PC-9 (cell line): Measurements from ENCODE around the gene CCNT2. TPM values are rescaled to one million over a fixed set of nuclear protein-coding genes. Genes with fewer than 3 reads are reported as not detected.

ENCODE experiments used
- BruUV-seq: library from RNA; stranded (reverse); fragments of 400-500 nt; replicated peaks from 2 replicates; lab custom pipeline; 2021; lab: Mats Ljungman, UMichigan
- CTCF ChIA-PET: fragments of 300-600 bp; sonication (Branson Sonifier 250); formaldehyde crosslinking; loops from one replicate; lab custom pipeline; 2022; ENCODE audit warnings: antibody characterized with exemption; lab: Charles Lee
- POLR2A ChIA-PET: fragments of 300-600 bp; sonication (Branson Sonifier 250); formaldehyde crosslinking; loops from one replicate; lab custom pipeline; 2022; ENCODE audit warnings: antibody characterized with exemption; ENCODE audit not compliant: unreplicated experiment; lab: Charles Lee
- DNase-seq, 2 experiments: peaks; one replicate each; pipeline versions ENCODE4 v3.0.0 to v3.0.0-alpha.2; 2015 to 2022; ENCODE audit warnings: mixed read lengths in 1 of 2
- H2AFZ ChIP-seq: fragments of 200-600 bp; sonication (generic); 2 replicates; pipeline ENCODE4 v1.8.1; 2017; ENCODE audit warnings: antibody characterized with exemption
- H3F3A ChIP-seq: fragments of 200-600 bp; sonication (generic); 2 replicates; pipeline ENCODE4 v1.8.1; 2017; ENCODE audit warnings: antibody characterized with exemption, mild to moderate bottlenecking, low read depth; ENCODE audit not compliant: insufficient read depth
- H3K27ac ChIP-seq: fragments of 200-600 bp; sonication (generic); 2 replicates; pipeline ENCODE4 v1.6.1; 2016; ENCODE audit warnings: mixed run types
- H3K27me3 ChIP-seq: fragments of 200-600 bp; sonication (generic); 2 replicates; pipeline ENCODE4 v1.6.1; 2016; ENCODE audit warnings: low read depth, mixed run types; ENCODE audit not compliant: insufficient read depth
- H3K36me3 ChIP-seq: fragments of 200-600 bp; sonication (generic); 2 replicates; pipeline ENCODE4 v1.6.1; 2016; ENCODE audit warnings: low read depth, mixed run types
- H3K4me1 ChIP-seq: fragments of 200-600 bp; sonication (generic); replicated peaks from 2 replicates; pipeline ENCODE4 v1.6.1; 2016; ENCODE audit warnings: mixed run types; ENCODE audit not compliant: insufficient read depth
- H3K4me2 ChIP-seq: fragments of 200-600 bp; sonication (generic); 2 replicates; pipeline ENCODE4 v1.6.1; 2017; ENCODE audit warnings: mixed run types
- H3K4me3 ChIP-seq: fragments of 200-600 bp; sonication (generic); 2 replicates; pipeline ENCODE4 v1.6.1; 2016; ENCODE audit warnings: mixed run types
- H3K79me2 ChIP-seq: fragments of 200-600 bp; sonication (generic); 2 replicates; pipeline ENCODE4 v1.6.1; 2017; ENCODE audit warnings: low read depth, mixed run types
- H3K9me2 ChIP-seq: fragments of 200-600 bp; sonication (generic); 2 replicates; pipeline ENCODE4 v1.8.1; 2017; ENCODE audit warnings: mild to moderate bottlenecking; ENCODE audit not compliant: insufficient read depth
- H3K9me3 ChIP-seq: fragments of 200-600 bp; sonication (generic); 2 replicates; pipeline ENCODE4 v1.8.1; 2016; ENCODE audit warnings: low read depth; ENCODE audit not compliant: insufficient read depth
- H4K20me1 ChIP-seq: fragments of 200-600 bp; sonication (generic); 2 replicates; pipeline ENCODE4 v1.8.1; 2017; ENCODE audit not compliant: insufficient read depth
- CTCF ChIP-seq: fragments of 200-600 bp; sonication (generic); conservative IDR thresholded peaks from 2 replicates; pipeline ENCODE4 v1.6.1; 2017; ENCODE audit warnings: mixed run types, antibody characterized with exemption, mild to moderate bottlenecking, moderate library complexity
- EZH2 ChIP-seq: fragments of 200-600 bp; sonication (generic); IDR thresholded peaks from 2 replicates; pipeline ENCODE4 v1.8.0; 2017; ENCODE audit warnings: antibody characterized with exemption, low read depth
- intact Hi-C: fragments of 100-400 bp; cut with micrococcal nuclease; formaldehyde crosslinking; loops from one replicate; pipeline ENCODE4 v1.10.0; 2022; ENCODE audit not compliant: unreplicated experiment
- total RNA-seq: library from RNA; stranded (reverse); gene quantifications from 2 replicates; pipeline ENCODE4 v1.2.3, GENCODE V29; 2021

The CCNT2 gene
- total RNA-seq, 1 experiment from 2014 or later: 26.2 TPM

GRCh38 chr2:134979221-134979620, 60.6 kb downstream of the CCNT2 start:
- no TSS peak for BruUV-seq
- Histone ChIP-seq H2AFZ (no peak overlapping the region), H3K9me2 (no peaks in the 10 kb centered on the region), H3F3A (no peaks in the 10 kb centered on the region), H3K4me2 (no peak overlapping the region), H3K27me3 (no peaks in the 10 kb centered on the region), H3K9me3 (no peaks in the 10 kb centered on the region), H4K20me1 (no peaks in the 10 kb centered on the region), H3K36me3 (no peaks in the 10 kb centered on the region), H3K27ac (no peak overlapping the region), H3K4me3 (no peak overlapping the region), H3K79me2 (no peaks in the 10 kb centered on the region), H3K4me1 (no peaks in the 10 kb centered on the region)
- no peak for DNase-seq
- ChIA-PET CTCF (no interaction called here), POLR2A (no interaction called here)
- no peak for TF ChIP-seq EZH2
- TF ChIP-seq CTCF: no peak
- intact Hi-C loops: no loop called here

GRCh38 chr2:134980639-134981038, 62.0 kb downstream of the CCNT2 start:
- intact Hi-C loops: no loop called here
- no peak overlapping the region for H3K27ac ChIP-seq
- H3K9me2 ChIP-seq: no peaks in the 10 kb centered on the region
- no peaks in the 10 kb centered on the region for H4K20me1 ChIP-seq
- no peak for DNase-seq
- CTCF ChIA-PET: no interaction called here
- no peaks in the 10 kb centered on the region for H3K4me1 ChIP-seq
- TF ChIP-seq CTCF: no peak
- no peak for TF ChIP-seq EZH2
- BruUV-seq: no TSS peak
- no peaks in the 10 kb centered on the region for H3F3A ChIP-seq
- H3K4me3 ChIP-seq: no peak overlapping the region
- no peaks in the 10 kb centered on the region for H3K36me3 ChIP-seq
- H3K9me3 ChIP-seq: no peaks in the 10 kb centered on the region
- no peak overlapping the region for H2AFZ ChIP-seq
- H3K79me2 ChIP-seq: no peaks in the 10 kb centered on the region
- no peak overlapping the region for H3K4me2 ChIP-seq
- peaks cover under 1% of the 10 kb centered on the region; the same call in 1 of the 2 replicates for H3K27me3 ChIP-seq
- POLR2A ChIA-PET: no interaction called here

DNA sequence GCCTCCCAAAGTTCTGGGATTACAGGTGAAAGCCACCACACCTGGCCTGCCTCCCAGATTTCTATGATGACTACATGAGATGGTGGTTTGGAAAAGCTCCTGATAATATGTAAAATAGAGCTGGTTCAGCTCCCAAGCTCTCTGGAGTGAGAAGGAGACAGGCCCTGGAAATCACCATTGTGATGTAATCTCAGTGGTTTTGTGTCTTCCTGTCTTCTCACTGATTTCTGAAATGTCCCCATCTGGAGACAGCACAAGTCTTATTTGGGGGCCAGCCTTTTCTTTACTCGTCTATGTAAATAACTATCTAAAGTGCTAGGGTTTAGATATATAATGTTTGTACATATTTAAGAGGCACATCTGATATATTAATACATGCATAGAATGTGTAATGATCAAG, 64.0 kb downstream of the CCNT2 start:
- H3K4me3 ChIP-seq: no peak overlapping the region
- ChIA-PET CTCF (no interaction called here), POLR2A (no interaction called here)

More for the DNA sequence above, 64.0 kb downstream of the CCNT2 start:
- no peaks in the 10 kb centered on the region for H3K9me3 ChIP-seq
- no peak overlapping the region for H2AFZ ChIP-seq
- H3F3A ChIP-seq: no peaks in the 10 kb centered on the region
- no peaks in the 10 kb centered on the region for H3K4me1 ChIP-seq
- no peak for DNase-seq
- H3K79me2 ChIP-seq: no peaks in the 10 kb centered on the region
- H4K20me1 ChIP-seq: no peaks in the 10 kb centered on the region
- BruUV-seq: no TSS peak
- no peaks in the 10 kb centered on the region for H3K9me2 ChIP-seq
- peaks cover 20% of the 10 kb centered on the region for H3K27me3 ChIP-seq
- no peak overlapping the region for H3K4me2 ChIP-seq
- H3K36me3 ChIP-seq: no peaks in the 10 kb centered on the region
- no peak overlapping the region for H3K27ac ChIP-seq
- no peak for TF ChIP-seq CTCF
- TF ChIP-seq EZH2: no peak
- intact Hi-C loops: no loop called here
